AG09319 (cell line): ENCODE results near the gene STAC2.
A peak's percentile ranks its signal among the peaks of the same experiment; 100 is the strongest.

Experiments used
- DNase-seq: peaks from one replicate; pipeline ENCODE4 v3.0.0-alpha.2; 2010; ENCODE audit warnings: low read depth; ENCODE audit errors: extremely low read depth
- CTCF ChIP-seq: IDR thresholded peaks from 2 replicates; pipeline ENCODE4 v1.5.1; 2011; ENCODE audit warnings: low read depth, mild to moderate bottlenecking, inconsistent platforms, low read length, moderate library complexity

STAC2 gene

GRCh38 chr17:39205112-39205526 lies 20.6 kb downstream of the STAC2 start:
- no peak for DNase-seq

GRCh38 chr17:39204245-39204644 lies 21.5 kb downstream of the STAC2 start:
- TF ChIP-seq CTCF = no peak
- no peak for DNase-seq

More at GRCh38 chr17:39205112-39205526, 20.6 kb downstream of the STAC2 start:
- TF ChIP-seq CTCF = no peak

- DNase-seq = no peak
- TF ChIP-seq CTCF = no peak
These were observed 24.7 kb downstream of the STAC2 start for GRCh38 chr17:39200957-39201510.

- DNase-seq = no peak
These were observed 25.5 kb downstream of the STAC2 start, which contains the start of gene RPL19 for GRCh38 chr17:39200070-39200879. Gene RPL19 (plus strand): TSS chr17:39200283. CDS start chr17:39200345, 62 bp downstream.

GRCh38 chr17:39199820-39200069 lies 26.0 kb downstream of the STAC2 start:
- TF ChIP-seq CTCF = no peak
- peak; percentile 85 for DNase-seq

More at GRCh38 chr17:39200070-39200879, 25.5 kb downstream of the STAC2 start, which contains the start of gene RPL19:
- TF ChIP-seq CTCF = no peak

- no peak for TF ChIP-seq CTCF
- no peak for DNase-seq
These were observed 27.6 kb downstream of the STAC2 start for GRCh38 chr17:39198186-39198566.

GRCh38 chr17:39197380-39198185 lies 28.2 kb downstream of the STAC2 start, which contains the start of gene CACNB1:
Gene CACNB1 (minus strand): TSS chr17:39197669. CDS start chr17:39197495, 174 bp downstream.
- TF ChIP-seq CTCF = no peak
- DNase-seq = no peak
